GM19438 (cell line): Measurements from ENCODE around the gene KRT33B.
"Not testable (repeated sequence)": the region's sequence is repeated elsewhere in the genome, so short reads cannot be mapped to it uniquely, and the experiment has no call there.

Experiments used
- ATAC-seq: cut with Tn5 transposase; IDR thresholded peaks from one replicate; pipeline ENCODE4 v1.9.1; 2021; ENCODE audit warnings: low read depth; ENCODE audit not compliant: unreplicated experiment

The KRT33B gene

GRCh38 chr17:41350381-41350878, 19.2 kb downstream of the KRT33B start, which contains the start of gene KRT33A:
TSS of gene KRT33A (minus strand) at chr17:41350828. CDS start at chr17:41350767, 61 bp downstream.
- ATAC-seq, result not testable (repeated sequence)

GRCh38 chr17:41347869-41348760, 21.5 kb downstream of the KRT33B start:
- no peak for ATAC-seq

- not testable (repeated sequence) for ATAC-seq
Measured at GRCh38 chr17:41346421-41346820, 23.2 kb downstream of the KRT33B start.

GRCh38 chr17:41345992-41346391, 23.6 kb downstream of the KRT33B start:
- ATAC-seq, result no peak

- no peak for ATAC-seq
Measured at GRCh38 chr17:41343029-41343428, 26.6 kb downstream of the KRT33B start.

GRCh38 chr17:41340934-41341861, 28.4 kb downstream of the KRT33B start:
- no peak for ATAC-seq

- ATAC-seq, result no peak
Measured at GRCh38 chr17:41340494-41340893, 29.1 kb downstream of the KRT33B start.

GRCh38 chr17:41339571-41340172, 29.9 kb downstream of the KRT33B start:
- ATAC-seq, result no peak

GRCh38 chr17:41338961-41339485, 30.6 kb downstream of the KRT33B start:
- no peak for ATAC-seq

GRCh38 chr17:41335747-41336146, 33.9 kb downstream of the KRT33B start:
- no peak for ATAC-seq

- no peak for ATAC-seq
Measured at GRCh38 chr17:41334385-41335305, 35.0 kb downstream of the KRT33B start.

GRCh38 chr17:41333836-41334235, 35.8 kb downstream of the KRT33B start:
- no peak for ATAC-seq

- ATAC-seq, result no peak
Measured at GRCh38 chr17:41333098-41333497, 36.5 kb downstream of the KRT33B start.

GRCh38 chr17:41332239-41332638, 37.4 kb downstream of the KRT33B start:
- ATAC-seq, result no peak

GRCh38 chr17:41331606-41332005, 38.0 kb downstream of the KRT33B start:
- ATAC-seq, result no peak

- ATAC-seq, result no peak
Measured at GRCh38 chr17:41329279-41329948, 40.2 kb downstream of the KRT33B start.

- ATAC-seq, result no peak
Measured at GRCh38 chr17:41328207-41328606, 41.4 kb downstream of the KRT33B start.

- no peak for ATAC-seq
Measured at GRCh38 chr17:41327411-41328120, 42.0 kb downstream of the KRT33B start.
